Ectodermal cell (in vitro differentiated cells): ENCODE data around the gene MEX3D.

Source experiments
- H3K27ac ChIP-seq: 2 replicates; pipeline ENCODE4 v1.7.0; 2013; ENCODE audit warnings: mild to moderate bottlenecking, low read depth, low read length; ENCODE audit not compliant: insufficient read depth, poor library complexity, severe bottlenecking
- H3K27me3 ChIP-seq: 2 replicates; pipeline ENCODE4 v1.7.0; 2013; ENCODE audit warnings: mild to moderate bottlenecking, low read length; ENCODE audit not compliant: insufficient read depth, control insufficient read depth, poor library complexity, severe bottlenecking
- H3K36me3 ChIP-seq: one replicate; pipeline ENCODE4 v1.7.0; 2013; ENCODE audit warnings: low read length; ENCODE audit not compliant: control insufficient read depth, insufficient read depth
- H3K4me1 ChIP-seq: one replicate; pipeline ENCODE4 v1.7.0; 2013; ENCODE audit warnings: low read length; ENCODE audit not compliant: control insufficient read depth, insufficient read depth
- H3K4me3 ChIP-seq: 2 replicates; pipeline ENCODE4 v1.7.0; 2013; ENCODE audit warnings: low read depth, low read length, control low read depth; ENCODE audit not compliant: insufficient read depth
- H3K9me3 ChIP-seq: 2 replicates; pipeline ENCODE4 v1.7.0; 2013; ENCODE audit warnings: mild to moderate bottlenecking, low read length, moderate library complexity; ENCODE audit not compliant: control insufficient read depth
- WGBS, 2 experiments: methylation state at CpG; one replicate each; pipeline ENCODE4 v1.1.7; 2013; ENCODE audit warnings: missing lambda C conversion rate in 2 of 2; 5-methylcytosine and 5-hydroxymethylcytosine counted together

Gene MEX3D

DNA sequence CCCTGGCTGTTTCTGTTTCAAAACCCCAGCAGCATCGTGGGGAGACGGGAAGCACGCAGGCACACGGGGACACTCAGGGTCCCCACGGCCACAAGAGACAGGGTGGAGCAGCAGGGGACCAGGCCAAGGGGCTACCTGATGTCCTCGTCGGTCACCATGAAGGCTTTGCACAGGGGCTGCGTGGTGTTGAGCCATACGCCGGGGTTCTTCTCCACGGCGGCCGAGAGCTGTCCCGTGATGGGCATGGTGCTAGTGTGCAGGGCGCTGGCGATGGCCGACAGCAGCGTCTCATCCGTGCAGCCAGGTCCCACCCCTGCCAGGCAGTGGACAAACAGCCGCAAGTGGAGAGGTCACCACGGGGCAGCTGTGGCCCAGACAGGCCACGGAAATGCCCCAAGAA is 12.8 kb upstream of the MEX3D start:
- no peak overlapping the region for H3K27ac ChIP-seq
- 96 to 97% methylated on average over 22 of the region's 22 CpGs for WGBS, 2 experiments
- no peaks in the 10 kb centered on the region for H3K27me3 ChIP-seq
- no peaks in the 10 kb centered on the region for H3K4me1 ChIP-seq
- H3K4me3 ChIP-seq = no peak overlapping the region
- H3K36me3 ChIP-seq = peaks cover 60% of the 10 kb centered on the region
- H3K9me3 ChIP-seq = no peaks in the 10 kb centered on the region

DNA sequence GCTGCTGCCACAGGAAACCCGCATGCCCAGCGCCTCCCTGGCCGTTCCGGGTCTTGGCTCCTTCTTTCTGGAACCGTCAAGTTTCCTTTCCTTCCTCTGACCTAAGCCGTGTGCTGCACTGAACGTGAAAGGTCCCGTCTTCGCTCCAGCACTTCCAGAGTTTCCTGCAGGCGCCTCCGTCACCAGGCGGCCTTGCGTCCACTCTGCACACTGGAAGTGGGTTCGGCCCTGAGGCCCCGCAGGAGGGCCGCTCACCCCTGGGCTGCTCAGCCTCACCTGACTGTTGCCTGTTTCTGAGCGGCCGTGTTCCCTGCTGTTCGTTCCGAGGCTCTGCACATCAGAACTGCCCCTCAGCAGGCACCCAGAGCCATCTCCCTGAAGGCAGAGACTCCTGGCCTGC is 12.3 kb upstream of the MEX3D start:
- Histone ChIP-seq H3K4me1 (no peaks in the 10 kb centered on the region), H3K27ac (no peak overlapping the region), H3K36me3 (peaks cover 61% of the 10 kb centered on the region), H3K4me3 (no peak overlapping the region), H3K9me3 (no peaks in the 10 kb centered on the region), H3K27me3 (no peaks in the 10 kb centered on the region)
- WGBS, 2 experiments = 95% methylated on average over 20 of the region's 20 CpGs

DNA sequence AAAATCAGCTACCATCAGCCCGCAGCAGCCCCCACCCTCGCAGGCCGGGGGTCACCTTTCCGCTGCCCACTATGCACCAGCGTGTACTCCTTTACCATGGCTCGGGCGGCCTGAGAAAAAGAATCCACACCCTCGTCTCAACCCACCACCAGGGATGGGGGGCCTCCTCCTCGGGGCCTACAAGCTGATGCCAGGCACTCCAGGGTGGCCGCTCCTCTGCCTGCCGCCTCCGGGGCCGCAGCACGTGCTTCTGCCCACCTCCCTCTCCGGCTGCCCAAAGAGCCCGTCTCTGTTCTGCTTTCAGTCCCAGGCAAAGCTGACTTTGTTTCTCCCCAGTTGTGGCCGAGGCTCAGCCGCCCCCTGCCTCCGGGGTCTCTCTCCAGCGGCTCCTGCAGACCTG is 11.1 kb upstream of the MEX3D start:
- Histone ChIP-seq H3K27me3 (no peaks in the 10 kb centered on the region), H3K4me1 (no peaks in the 10 kb centered on the region), H3K27ac (no peak overlapping the region), H3K36me3 (peaks cover 58% of the 10 kb centered on the region), H3K9me3 (no peaks in the 10 kb centered on the region), H3K4me3 (no peak overlapping the region)
- WGBS, 2 experiments = 96 to 97% methylated on average over 20 of the region's 20 CpGs

DNA sequence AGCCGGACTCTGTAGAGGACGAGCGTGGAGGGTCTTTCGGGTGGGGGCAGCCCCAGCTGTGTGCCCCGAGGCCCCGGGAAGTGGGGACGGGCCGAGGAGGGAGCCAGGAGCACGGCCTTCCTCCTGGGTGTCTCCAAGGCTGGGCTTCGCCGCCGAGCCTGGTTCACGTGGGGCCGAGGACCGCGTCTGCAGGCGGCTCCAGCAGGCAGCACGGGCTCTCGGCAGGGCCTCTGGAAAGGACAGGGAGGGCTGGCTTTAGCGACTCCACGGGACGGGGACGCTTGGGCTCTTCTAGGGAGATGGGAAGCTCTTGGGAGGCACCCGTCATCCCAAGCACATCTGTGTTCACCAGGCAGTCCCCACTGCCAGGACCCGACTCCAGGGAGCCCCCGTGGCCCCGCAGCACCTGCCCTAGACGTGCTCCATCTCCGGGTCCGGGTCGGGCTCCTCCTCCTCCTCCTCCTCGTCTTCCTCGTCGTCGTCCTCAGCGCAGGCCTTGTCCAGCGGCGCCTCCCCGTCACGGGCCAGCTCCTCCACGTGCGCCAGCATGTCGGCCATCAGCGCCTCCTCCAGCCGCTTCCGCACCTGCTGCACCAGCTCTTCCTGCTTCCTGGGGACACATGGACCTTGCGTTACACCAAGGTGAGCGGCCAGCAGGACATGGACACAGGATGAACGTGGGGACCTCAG is 9.9 kb upstream of the MEX3D start:
- no peak overlapping the region for H3K4me3 ChIP-seq
- no peaks in the 10 kb centered on the region for H3K9me3 ChIP-seq
- H3K4me1 ChIP-seq = no peaks in the 10 kb centered on the region
- H3K27me3 ChIP-seq = no peaks in the 10 kb centered on the region
- H3K36me3 ChIP-seq = peaks cover 54% of the 10 kb centered on the region
- WGBS, 2 experiments = 95 to 96% methylated on average over 49 of the region's 49 CpGs
- H3K27ac ChIP-seq = no peak overlapping the region

DNA sequence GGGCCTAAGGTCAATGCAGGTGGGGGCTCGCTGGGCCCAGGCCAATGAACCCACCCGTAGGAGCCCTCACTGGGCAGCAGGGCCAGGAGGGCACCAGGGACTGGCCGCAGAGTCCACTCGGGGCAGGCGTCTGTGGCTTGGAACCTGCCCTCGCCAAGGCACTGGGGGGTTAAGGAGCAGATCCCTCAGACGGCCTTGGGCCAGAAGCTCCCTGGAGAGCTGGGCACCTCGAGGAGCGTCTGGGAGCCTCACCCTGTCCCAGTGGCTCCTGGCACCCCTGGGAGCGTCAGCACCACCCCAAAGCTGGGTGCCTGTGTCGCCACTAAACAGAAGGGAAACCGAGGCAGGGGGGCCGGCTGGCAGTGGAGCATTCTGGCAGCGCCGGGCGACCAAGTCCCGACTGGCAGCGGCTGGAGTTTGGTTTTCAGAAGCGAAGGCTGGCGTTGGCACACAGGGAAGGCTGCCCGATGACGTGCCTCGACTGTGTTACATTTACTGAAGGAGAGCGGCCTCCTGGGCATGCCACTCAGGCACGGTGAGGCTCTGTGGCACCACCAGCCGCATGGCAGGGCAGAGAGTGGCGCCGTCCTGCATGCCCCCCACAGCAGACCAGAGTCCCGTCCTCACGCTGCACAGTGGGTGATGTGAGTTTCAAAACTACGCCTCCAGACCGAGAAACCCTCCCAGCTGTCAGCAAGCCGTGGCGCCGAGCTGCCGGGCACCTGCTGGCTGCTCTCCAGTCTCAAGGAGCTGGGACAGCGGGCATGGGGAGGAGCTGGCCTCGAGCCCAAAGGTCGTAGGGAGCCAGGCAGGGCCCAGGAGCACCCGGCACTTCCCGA is 9.2 kb upstream of the MEX3D start:
- H3K36me3 ChIP-seq = peaks cover 48% of the 10 kb centered on the region

DNA sequence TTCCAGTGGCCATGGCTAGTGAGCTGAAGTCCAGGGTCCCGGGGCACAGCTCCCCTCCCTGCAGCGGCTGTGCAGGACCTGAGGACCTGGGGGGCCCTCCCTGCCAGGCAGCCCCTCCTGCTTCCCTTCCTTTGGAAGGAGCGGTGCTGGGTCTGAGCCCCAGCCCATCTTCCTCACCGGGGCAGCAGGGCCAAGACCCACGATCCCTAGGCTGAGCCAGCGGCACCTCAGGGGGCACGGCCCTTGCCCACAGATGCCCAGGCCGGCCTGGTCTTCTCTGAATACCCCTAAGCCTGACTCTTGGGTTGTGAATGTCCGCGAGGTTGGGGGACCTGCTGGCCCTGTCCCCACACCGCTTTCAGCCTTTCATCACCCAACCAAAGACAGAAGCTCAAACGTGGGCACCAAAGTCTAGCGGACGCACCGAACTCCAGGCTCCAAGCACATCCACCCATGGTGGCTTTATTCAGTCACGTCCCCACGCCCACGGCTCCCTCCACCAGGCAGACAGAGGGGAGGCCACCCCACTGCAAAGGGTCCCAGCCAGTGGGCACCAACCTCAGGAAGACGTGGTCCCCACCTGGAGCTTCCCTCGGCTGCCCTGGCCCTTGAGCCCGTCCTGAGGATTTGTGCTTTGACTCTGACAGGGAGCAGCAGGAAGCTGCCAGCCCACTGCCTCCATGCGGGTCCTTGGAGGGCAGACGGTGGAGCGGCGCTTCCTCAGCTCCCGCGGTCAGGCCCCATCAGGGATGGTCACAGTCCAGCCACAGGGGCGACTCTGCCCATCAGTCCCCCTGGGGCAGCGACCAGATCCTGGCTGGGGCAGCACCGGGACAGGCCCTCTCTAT is 8.3 kb upstream of the MEX3D start:
- Histone ChIP-seq H3K4me1 (no peaks in the 10 kb centered on the region), H3K36me3 (peaks cover 41% of the 10 kb centered on the region), H3K27ac (no peak overlapping the region), H3K4me3 (no peak overlapping the region), H3K27me3 (no peaks in the 10 kb centered on the region), H3K9me3 (no peaks in the 10 kb centered on the region)
- 95% methylated on average over 30 of the region's 30 CpGs for WGBS, 2 experiments

More for the DNA sequence above, 9.2 kb upstream of the MEX3D start:
- H3K27ac ChIP-seq = no peak overlapping the region
- 95% methylated on average over 41 of the region's 41 CpGs for WGBS, 2 experiments
- no peaks in the 10 kb centered on the region for H3K4me1 ChIP-seq
- no peaks in the 10 kb centered on the region for H3K9me3 ChIP-seq
- no peaks in the 10 kb centered on the region for H3K27me3 ChIP-seq
- no peak overlapping the region for H3K4me3 ChIP-seq

DNA sequence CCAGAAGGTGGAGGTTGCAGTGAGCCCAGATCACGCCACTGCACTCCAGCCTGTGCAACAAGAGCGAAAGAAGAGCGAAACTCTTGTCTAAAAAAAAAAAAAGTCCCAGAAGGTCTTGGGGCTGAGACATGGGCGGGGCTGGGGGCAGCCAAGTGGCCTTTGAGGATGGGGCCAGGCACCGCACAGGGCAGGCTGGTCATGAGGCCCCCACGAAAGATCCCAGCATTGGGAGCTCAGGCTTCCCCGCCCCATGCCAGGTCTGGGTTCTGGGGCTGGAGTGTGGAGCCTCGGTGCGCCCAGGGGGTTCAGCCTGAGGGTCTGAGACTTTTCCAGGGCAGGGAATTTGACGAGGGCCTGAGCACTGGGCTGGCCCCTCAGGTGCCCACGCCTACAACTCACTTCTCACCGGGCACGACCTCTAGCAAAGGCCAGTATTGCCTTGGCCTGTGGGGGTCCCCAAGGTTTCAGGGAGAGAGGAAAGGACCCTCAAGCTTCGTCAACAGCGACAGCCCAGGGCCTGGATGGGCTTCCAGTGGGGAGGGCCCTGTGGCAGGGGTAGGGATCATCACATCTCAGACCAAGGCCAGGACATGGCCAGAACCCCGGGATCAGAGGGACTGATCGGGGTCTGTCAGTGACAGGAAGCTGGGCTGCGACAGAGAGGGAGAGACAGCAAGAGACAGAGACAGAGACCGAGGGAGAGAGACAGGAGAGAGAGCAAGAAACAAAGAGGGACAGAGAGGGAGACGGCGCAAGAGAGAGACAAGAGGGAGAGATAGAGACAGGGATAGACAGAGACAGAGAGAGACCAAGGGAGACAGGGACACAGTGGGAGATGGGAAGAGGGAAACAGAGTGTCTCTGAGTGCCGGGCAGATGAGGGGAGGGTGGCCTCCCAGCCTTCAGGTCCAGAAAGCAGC is 7.5 kb upstream of the MEX3D start:
- no peak overlapping the region for H3K27ac ChIP-seq
- 94 to 95% methylated on average over 22 of the region's 22 CpGs for WGBS, 2 experiments

DNA sequence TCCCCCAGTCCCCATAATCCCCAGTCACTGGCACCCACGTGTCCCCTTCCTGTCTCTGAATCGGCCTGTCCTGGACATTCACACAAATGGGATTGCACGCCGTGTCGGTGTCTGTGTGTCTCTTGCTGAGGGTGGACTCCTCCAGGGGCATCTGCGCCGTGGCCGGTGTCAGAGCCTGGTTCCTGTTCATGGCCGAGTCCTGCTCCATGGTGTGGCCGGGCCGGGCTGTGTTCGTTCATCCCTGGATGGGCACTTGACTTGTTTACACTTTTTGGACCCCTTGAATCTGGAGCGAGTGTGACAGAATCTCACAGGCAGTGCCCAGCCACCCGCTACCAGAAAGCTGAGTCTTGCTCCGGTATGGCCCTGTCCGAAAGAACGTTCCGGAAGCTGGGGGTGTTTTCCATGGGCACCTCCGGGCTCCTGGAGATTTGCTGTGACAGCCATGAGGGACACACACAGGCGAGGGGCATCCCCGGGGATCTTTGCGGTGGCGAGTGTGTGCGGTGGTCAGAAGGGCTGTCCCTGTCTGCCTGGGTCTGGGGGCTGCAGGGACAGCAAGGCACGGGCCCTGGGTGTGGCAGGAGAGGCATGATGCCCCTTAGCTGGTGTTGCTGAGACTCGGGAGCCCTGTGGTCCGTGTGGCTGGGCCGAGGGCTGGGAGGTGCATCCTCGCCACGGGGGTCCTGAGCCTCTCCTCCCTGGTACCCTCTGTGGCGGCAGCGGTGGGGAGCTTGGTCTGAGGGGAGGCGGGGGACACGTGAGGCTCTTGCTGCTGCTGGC is 6.4 kb upstream of the MEX3D start:
- 94 to 95% methylated on average over 34 of the region's 34 CpGs for WGBS, 2 experiments
- Histone ChIP-seq H3K9me3 (no peaks in the 10 kb centered on the region), H3K4me3 (no peak overlapping the region), H3K4me1 (no peaks in the 10 kb centered on the region), H3K36me3 (peaks cover 21% of the 10 kb centered on the region), H3K27ac (no peak overlapping the region), H3K27me3 (peaks cover 9% of the 10 kb centered on the region)

More for the DNA sequence above, 7.5 kb upstream of the MEX3D start:
- peaks cover 32% of the 10 kb centered on the region for H3K36me3 ChIP-seq
- no peaks in the 10 kb centered on the region for H3K27me3 ChIP-seq
- H3K4me3 ChIP-seq = no peak overlapping the region
- H3K9me3 ChIP-seq = no peaks in the 10 kb centered on the region
- no peaks in the 10 kb centered on the region for H3K4me1 ChIP-seq

DNA sequence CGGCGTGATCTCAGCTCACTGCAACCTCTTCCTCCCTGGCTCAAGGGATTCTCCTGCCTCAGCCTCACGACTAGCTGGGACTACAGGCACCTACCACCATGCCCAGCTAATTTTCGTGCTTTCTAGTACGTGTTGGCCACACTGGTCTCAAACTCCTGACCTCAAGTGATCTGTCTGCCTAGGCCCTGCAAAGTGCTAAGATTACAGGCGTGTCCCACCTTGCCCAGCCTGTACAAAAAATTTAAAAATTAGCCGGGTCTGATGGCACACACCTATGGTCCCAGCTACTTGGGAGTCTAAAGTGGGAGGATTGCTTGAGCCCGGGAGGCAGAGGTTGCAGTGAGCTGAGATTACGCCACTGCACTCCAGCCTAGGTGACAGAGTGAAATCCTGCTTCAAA is 4.7 kb upstream of the MEX3D start:
- H3K9me3 ChIP-seq = no peaks in the 10 kb centered on the region

More for the DNA sequence above, 4.7 kb upstream of the MEX3D start:
- Histone ChIP-seq H3K36me3 (peaks cover 16% of the 10 kb centered on the region), H3K27ac (no peak overlapping the region), H3K27me3 (peaks cover 22% of the 10 kb centered on the region), H3K4me1 (no peaks in the 10 kb centered on the region), H3K4me3 (no peak overlapping the region)
- WGBS, 2 experiments = 89 to 91% methylated on average over 9 of the region's 9 CpGs
